GM12865 (cell line): ENCODE data around the gene MAP1LC3C.

Experiments used
- DNase-seq: peaks from one replicate; pipeline ENCODE4 v3.0.0; 2010; ENCODE audit warnings: low read depth
- H3K4me3 ChIP-seq: 2 replicates; pipeline ENCODE4 v1.5.1; 2011; ENCODE audit warnings: mild to moderate bottlenecking, low read depth, low read length, control low read depth
- CTCF ChIP-seq: IDR thresholded peaks from 2 replicates; pipeline ENCODE4 v1.5.1; 2011; ENCODE audit warnings: low read length, control low read depth, low read depth, inconsistent platforms; ENCODE audit not compliant: insufficient read depth; ENCODE audit errors: missing control alignments

Gene MAP1LC3C

GRCh38 chr1:241976229-241976628 lies 22.7 kb downstream of the MAP1LC3C start:
- TF ChIP-seq CTCF, result no peak
- DNase-seq, result no peak

GRCh38 chr1:241972703-241973369 lies 26.1 kb downstream of the MAP1LC3C start:
- H3K4me3 ChIP-seq, result no peak overlapping the region
- DNase-seq, result no peak
- TF ChIP-seq CTCF, result no peak

More at GRCh38 chr1:241976229-241976628, 22.7 kb downstream of the MAP1LC3C start:
- H3K4me3 ChIP-seq, result no peak overlapping the region

GRCh38 chr1:241968611-241969010 lies 30.3 kb downstream of the MAP1LC3C start:
- no peak for TF ChIP-seq CTCF
- no peak for DNase-seq
- no peak overlapping the region for H3K4me3 ChIP-seq

GRCh38 chr1:241964550-241965282 lies 34.2 kb downstream of the MAP1LC3C start:
- TF ChIP-seq CTCF, result no peak
- no peak for DNase-seq
- H3K4me3 ChIP-seq, result no peak overlapping the region

- no peak overlapping the region for H3K4me3 ChIP-seq
- DNase-seq, result no peak
- no peak for TF ChIP-seq CTCF
These were observed 35.2 kb downstream of the MAP1LC3C start for GRCh38 chr1:241963722-241964121.

- no peak for TF ChIP-seq CTCF
- no peak overlapping the region for H3K4me3 ChIP-seq
- no peak for DNase-seq
These were observed 36.7 kb downstream of the MAP1LC3C start for GRCh38 chr1:241962153-241962552.
